Stimulated activated effector memory CD8-positive, alpha-beta T cell treated with anti-CD3 and anti-CD28 coated beads, Interleukin-12 subunit alpha, Interleukin-12 subunit beta, amount 100 ng/mL, for 72 hours (primary cell): ENCODE measurements around the gene TBC1D25.
A peak's percentile ranks its signal among the peaks of the same experiment; 100 is the strongest.

Experiments used
- ATAC-seq: fragments of 150-1000 bp; cut with Tn5 transposase; 2 replicates; pipeline ENCODE4 v1.10.0; 2021
- DNase-seq, 2 donors: peaks; one replicate each; pipeline ENCODE4 v3.0.0; 2021 to 2022; ENCODE audit warnings: low spot score in 2 of 2
- H3K27ac Mint-ChIP-seq: one replicate; pipeline ENCODE4 v1.8.0; 2022; ENCODE audit warnings: mild to moderate bottlenecking, mixed read lengths
- H3K36me3 Mint-ChIP-seq: one replicate; pipeline ENCODE4 v1.8.0; 2022; ENCODE audit warnings: mild to moderate bottlenecking, mixed read lengths
- H3K4me1 Mint-ChIP-seq: one replicate; pipeline ENCODE4 v1.8.0; 2022; ENCODE audit warnings: mixed read lengths
- H3K4me3 Mint-ChIP-seq: one replicate; pipeline ENCODE4 v1.8.0; 2022; ENCODE audit warnings: mild to moderate bottlenecking, mixed read lengths
- H3K9me3 Mint-ChIP-seq: one replicate; pipeline ENCODE4 v1.8.0; 2022; ENCODE audit warnings: mixed read lengths

TBC1D25 gene

DNA sequence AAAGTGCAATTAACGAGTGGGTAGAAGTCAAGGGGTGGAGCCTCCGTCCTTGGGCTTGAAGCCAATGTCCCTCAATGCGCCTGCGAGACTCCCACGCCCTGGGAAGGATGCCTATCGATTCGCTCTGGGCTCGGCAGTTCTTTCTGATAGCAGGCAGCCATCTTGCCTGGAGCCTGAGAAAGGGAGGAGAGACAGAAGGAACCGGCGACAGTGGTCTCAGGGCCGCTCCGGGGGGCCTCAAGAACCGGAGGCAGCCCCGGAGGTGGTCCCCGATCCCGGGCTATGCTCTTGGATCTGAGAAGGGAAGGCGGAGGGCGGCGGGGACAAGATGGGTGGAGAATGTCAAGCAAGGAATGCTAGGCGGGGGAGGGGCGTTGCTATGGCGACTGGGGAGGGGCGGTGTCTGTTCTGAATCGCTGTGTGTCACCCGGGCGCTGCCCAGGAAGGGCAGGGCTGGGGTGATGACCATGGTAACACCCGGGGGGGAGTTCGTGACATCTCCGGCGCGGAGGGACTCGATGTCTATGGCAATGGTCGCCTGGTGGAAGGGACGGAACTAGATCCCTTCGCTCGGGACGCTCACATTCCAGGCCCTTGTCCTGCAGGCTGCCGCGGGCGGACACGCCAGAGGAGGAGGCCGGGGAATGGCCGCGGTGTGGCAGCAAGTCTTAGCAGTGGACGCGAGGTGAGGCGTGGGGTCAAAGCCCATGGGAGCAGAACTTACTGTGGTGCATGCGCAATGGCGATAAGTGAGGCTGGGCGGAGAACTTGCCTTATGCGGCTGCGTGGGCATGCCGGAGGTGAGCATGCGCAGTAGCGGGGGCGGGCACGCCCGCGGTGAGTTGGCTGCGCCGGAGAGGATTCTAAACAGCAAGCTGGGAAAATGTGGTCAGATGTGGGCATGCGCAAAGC, 58.1 kb downstream of the TBC1D25 start, which contains the start of gene WDR13:
Gene WDR13 (plus strand): TSS at position 140 of the 912 bp plus-strand sequence. CDS start 505 bp downstream, at position 645.
- no peaks in the 10 kb centered on the region for H3K9me3 Mint-ChIP-seq
- peak within 1 kb of the TSS; percentile 96 for H3K4me3 Mint-ChIP-seq
- ATAC-seq (peak; percentile 93), DNase-seq (peak; percentile 72 to 91)
- H3K27ac Mint-ChIP-seq, result peak within 1 kb of the TSS; percentile 100
- H3K4me1 Mint-ChIP-seq, result peaks cover 18% of the 10 kb centered on the region
- H3K36me3 Mint-ChIP-seq, result peaks cover 23% of the 10 kb centered on the region

DNA sequence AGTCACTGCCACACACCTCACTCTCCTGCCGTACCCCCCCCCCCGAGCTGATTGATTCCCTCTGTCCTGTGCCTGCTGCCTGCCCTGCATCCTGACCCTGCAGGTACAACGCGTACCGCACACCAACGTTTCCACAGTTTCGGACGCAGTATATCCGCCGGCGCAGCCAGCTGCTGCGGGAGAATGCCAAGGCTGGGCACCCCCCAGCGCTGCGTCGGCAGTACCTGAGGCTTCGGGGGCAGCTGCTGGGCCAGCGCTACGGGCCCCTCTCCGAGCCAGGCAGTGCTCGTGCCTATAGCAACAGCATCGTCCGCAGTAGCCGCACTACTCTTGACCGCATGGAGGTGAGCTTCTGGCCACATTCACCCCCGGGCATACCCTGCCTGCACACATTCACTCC, 59.1 kb downstream of the TBC1D25 start:
- peaks cover 18% of the 10 kb centered on the region for H3K4me1 Mint-ChIP-seq

DNA sequence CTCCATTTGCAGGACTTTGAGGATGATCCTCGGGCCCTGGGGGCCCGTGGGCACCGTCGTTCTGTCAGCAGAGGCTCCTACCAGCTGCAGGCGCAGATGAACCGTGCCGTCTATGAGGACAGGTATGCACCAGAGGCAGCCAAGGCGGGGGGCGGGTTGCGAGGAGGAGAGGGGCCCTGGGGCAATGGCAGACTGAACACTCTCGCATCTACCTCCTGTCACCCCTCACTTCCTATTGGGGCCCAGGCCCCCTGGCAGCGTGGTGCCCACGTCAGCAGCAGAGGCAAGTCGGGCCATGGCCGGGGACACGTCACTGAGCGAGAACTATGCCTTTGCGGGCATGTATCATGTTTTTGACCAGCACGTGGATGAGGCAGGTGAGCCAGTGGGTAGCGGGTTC, 59.8 kb downstream of the TBC1D25 start:
- peaks cover 18% of the 10 kb centered on the region for H3K4me1 Mint-ChIP-seq
- DNase-seq (no peak), ATAC-seq (no peak)
- H3K27ac Mint-ChIP-seq, result no peak overlapping the region
- H3K4me3 Mint-ChIP-seq, result no peak overlapping the region
- peaks cover 35% of the 10 kb centered on the region for H3K36me3 Mint-ChIP-seq
- no peaks in the 10 kb centered on the region for H3K9me3 Mint-ChIP-seq

More for the DNA sequence above, 59.1 kb downstream of the TBC1D25 start:
- ATAC-seq (no peak), DNase-seq (no peak)
- H3K9me3 Mint-ChIP-seq, result no peaks in the 10 kb centered on the region
- peak overlapping the region; percentile 96 for H3K4me3 Mint-ChIP-seq
- H3K27ac Mint-ChIP-seq, result peak overlapping the region; percentile 100
- H3K36me3 Mint-ChIP-seq, result peaks cover 29% of the 10 kb centered on the region

DNA sequence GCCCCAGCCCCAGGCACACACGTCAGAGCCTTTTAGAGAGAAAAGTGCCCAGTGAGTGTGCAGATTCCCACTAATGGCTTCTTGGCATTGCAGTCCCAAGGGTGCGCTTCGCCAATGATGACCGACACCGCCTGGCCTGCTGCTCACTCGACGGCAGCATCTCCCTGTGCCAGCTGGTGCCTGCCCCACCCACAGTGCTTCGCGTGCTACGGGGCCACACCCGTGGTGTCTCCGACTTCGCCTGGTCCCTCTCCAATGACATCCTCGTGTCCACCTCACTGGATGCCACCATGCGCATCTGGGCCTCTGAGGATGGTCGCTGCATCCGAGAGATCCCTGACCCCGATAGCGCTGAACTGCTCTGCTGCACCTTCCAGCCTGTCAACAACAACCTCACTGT, 60.7 kb downstream of the TBC1D25 start:
- Mint-ChIP-seq H3K27ac (no peak overlapping the region), H3K4me3 (no peak overlapping the region), H3K9me3 (no peaks in the 10 kb centered on the region), H3K4me1 (peaks cover 18% of the 10 kb centered on the region), H3K36me3 (peaks cover 42% of the 10 kb centered on the region)
- ATAC-seq (no peak), DNase-seq (no peak)

DNA sequence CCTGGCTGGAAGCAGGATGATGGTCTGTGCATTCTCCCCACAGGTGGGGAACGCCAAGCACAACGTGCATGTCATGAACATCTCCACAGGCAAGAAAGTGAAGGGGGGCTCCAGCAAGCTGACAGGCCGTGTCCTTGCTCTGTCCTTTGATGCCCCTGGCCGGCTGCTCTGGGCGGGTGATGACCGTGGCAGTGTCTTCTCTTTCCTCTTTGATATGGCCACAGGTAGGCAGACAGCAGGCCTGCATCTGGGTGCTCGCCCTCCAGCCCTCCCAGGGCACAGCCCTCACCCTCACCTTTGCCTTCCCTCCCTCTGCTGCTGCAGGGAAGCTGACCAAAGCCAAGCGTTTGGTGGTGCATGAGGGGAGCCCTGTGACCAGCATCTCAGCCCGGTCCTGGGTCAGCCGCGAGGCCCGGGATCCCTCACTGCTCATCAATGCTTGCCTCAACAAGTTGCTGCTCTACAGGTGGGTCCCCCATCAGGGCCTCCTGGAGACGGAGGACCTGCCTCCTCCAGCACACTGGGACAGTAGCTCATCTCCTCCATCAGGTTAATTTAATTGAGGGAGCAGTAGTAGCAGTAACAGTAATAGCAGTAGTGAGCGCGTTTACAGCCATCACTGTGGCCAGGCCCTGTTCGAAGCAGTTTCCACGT, 62.4 kb downstream of the TBC1D25 start:
- ATAC-seq (no peak), DNase-seq (no peak)
- Mint-ChIP-seq H3K4me3 (no peak overlapping the region), H3K36me3 (peaks cover 42% of the 10 kb centered on the region), H3K27ac (no peak overlapping the region), H3K4me1 (peaks cover 18% of the 10 kb centered on the region), H3K9me3 (no peaks in the 10 kb centered on the region)

DNA sequence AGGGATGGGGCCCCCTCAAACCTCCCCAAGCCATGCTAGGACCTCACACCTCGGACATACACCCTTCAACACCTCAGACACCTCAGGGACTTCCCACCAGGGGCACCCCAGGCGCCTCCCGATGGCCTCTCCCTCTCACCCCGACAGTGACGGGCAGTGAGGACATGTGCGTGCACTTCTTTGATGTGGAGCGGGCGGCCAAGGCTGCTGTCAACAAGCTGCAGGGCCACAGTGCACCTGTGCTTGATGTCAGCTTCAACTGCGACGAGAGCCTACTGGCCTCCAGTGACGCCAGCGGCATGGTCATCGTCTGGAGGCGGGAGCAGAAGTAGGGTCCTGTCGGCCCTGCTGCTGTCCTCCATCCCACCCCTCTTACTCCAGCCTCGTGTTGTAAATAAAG, 65.2 kb downstream of the TBC1D25 start:
- Mint-ChIP-seq H3K9me3 (no peaks in the 10 kb centered on the region), H3K27ac (no peak overlapping the region), H3K4me3 (no peak overlapping the region), H3K36me3 (peaks cover 24% of the 10 kb centered on the region), H3K4me1 (no peaks in the 10 kb centered on the region)
- no peak for DNase-seq
- no peak for ATAC-seq

DNA sequence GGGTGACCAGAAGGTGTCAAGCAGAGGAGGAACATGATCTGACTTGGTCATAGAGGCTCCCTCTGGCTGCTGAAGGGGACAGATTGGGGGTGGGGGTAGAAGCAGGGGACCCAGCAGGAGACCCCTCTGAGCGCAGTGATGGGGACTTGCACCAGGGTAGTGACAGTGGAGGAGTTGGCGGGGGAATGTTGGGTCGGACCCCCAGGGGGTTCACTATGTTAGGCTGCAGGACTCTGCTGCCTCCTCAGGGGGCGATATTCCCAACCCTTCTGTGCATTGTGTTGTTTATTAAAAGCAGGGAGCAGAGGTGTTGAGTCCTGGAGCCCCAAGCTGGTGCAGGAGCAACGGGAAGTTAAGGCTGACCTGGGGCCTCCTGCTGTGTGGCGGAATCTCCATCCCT, 66.6 kb downstream of the TBC1D25 start:
- no peaks in the 10 kb centered on the region for H3K4me1 Mint-ChIP-seq
- H3K9me3 Mint-ChIP-seq, result no peaks in the 10 kb centered on the region
- peaks cover 24% of the 10 kb centered on the region for H3K36me3 Mint-ChIP-seq
- H3K27ac Mint-ChIP-seq, result no peak overlapping the region
- no peak overlapping the region for H3K4me3 Mint-ChIP-seq
- DNase-seq, result no peak
- no peak for ATAC-seq

DNA sequence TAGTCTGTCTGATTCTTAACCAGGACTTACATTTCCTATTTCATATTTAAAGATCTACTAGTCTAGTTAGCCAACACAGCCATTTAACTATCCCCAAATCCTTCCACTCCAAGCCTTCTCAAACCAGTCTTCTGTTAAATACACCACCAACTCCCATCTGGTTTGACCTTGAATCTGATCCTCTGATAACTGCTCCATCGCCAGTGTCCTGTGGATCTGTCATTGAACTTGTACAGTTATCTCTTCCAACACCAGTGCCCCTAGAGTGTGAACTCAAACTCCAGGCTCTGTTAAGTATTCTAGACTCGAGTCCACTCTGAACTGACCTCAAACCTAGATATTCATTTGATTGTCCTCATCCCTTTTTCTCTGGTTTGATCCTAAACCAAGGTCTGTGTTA, 72.2 kb downstream of the TBC1D25 start:
- Mint-ChIP-seq H3K4me3 (no peak overlapping the region), H3K9me3 (no peaks in the 10 kb centered on the region), H3K4me1 (no peaks in the 10 kb centered on the region), H3K36me3 (no peaks in the 10 kb centered on the region), H3K27ac (peak overlapping the region; percentile 17)
- no peak for ATAC-seq
- DNase-seq, result no peak
